ENCODE measurements around the gene LDLR. TPM values are rescaled to one million over a fixed set of nuclear protein-coding genes. Genes with fewer than 3 reads are reported as not detected.
"Not testable (repeated sequence)": the region's sequence is repeated elsewhere in the genome, so short reads cannot be mapped to it uniquely, and the experiment has no call there.

LDLR gene
- total and polyA plus RNA-seq, 5 donors, result 7.6 to 101 (median 19.3) TPM

DNA sequence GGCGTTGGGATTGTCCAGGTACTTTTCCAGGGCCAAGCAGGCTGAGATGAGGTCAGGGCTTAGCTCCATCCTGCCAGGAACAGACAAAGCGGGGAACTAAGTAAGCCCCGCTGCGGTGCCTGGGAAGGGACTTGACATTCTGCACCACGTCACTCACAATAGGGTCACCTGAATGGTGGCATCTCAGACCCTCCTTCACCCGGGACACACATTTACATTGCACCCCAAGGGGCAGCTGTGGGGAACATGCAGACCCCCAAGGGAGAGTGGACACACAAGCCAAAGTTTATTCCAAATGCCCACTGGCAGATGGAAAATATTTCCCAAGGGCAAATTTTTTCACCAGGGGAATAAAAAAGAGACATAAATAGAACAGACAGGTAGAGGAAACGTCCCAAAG, 86.7 kb downstream of the LDLR start:
- DNase-seq (no peak), ATAC-seq (no peak)
- intact Hi-C loops (cut with DNase I), result no loop called here
- no peaks in the 10 kb centered on the region for H3K27me3 ChIP-seq (ENCODE audit: control insufficient read depth, insufficient read depth)
- H3K27ac ChIP-seq (ENCODE audit: low read length), result no peak overlapping the region
- peaks cover 6% of the 10 kb centered on the region for H3K4me1 ChIP-seq (ENCODE audit: control insufficient read depth, insufficient read depth, low read length)
- H3K4me3 ChIP-seq (ENCODE audit: low read length), result no peak overlapping the region
- H3K9me3 ChIP-seq (ENCODE audit: control insufficient read depth, low read length), result no peaks in the 10 kb centered on the region
- 90% methylated on average over 7 of the region's 7 CpGs for WGBS

DNA sequence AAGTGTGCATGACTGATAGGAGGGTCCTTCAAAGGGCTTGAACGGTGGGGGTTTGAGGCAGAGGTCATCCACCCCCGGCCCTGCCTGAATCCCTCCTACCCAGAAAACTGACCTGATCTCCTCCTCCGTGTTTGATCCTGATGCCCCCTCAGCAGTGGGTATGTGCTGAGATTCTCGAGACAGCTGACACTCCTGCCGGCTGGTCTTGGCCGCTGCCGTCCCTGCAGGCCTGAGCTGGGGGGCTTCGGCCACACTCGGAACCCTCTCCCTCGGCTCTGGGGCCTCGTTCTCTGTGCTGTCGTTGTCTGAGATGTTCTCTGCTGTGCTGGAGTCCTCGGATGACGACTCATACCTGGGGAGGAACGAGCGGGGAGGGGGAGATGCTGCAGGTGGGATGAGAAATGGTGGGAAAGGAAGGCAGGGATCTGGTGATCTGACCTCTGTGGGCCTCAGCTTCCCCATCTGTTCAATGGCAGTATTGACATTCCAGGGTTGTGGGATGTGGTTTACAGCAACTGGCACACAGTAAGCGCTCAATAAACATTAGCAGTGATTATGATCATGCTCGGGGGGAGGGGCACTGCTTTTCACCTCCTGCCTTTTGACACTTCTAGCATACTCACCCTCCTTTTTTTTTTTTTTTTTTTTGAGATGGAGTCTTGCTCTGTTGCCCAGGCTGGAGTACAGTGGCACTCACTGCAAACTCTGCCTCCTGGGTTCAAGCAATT, 87.4 kb downstream of the LDLR start:
- ATAC-seq (no peak), DNase-seq (no peak)
- Histone ChIP-seq H3K4me3 (ENCODE audit: low read length) (no peak overlapping the region), H3K27me3 (ENCODE audit: control insufficient read depth, insufficient read depth) (no peaks in the 10 kb centered on the region), H3K27ac (ENCODE audit: low read length) (no peak overlapping the region), H3K4me1 (ENCODE audit: control insufficient read depth, insufficient read depth, low read length) (peaks cover 9% of the 10 kb centered on the region), H3K9me3 (ENCODE audit: control insufficient read depth, low read length) (no peaks in the 10 kb centered on the region)
- intact Hi-C loops (cut with DNase I), result no loop called here
- WGBS, result 91% methylated on average over 18 of the region's 18 CpGs

DNA sequence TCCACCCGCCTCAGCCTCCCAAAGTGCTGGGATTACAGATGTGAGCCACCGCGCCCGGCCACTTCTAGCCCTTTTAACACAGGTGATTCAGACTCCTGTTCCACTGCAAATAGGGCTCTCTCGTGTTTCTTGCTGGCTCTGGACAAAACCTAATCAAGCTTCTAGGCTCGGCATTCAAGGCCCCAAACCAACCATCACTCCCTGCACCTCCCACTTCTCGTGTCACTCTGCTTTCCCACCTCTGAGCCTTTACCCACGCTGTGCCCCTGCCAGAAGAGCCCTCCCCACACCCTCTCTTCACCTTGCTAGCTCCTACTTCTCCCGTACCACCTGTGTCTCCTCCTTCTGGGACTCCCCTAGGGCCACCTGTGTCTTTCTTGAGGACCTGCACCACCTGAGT, 88.3 kb downstream of the LDLR start:
- H3K9me3 ChIP-seq (ENCODE audit: control insufficient read depth, low read length), result no peaks in the 10 kb centered on the region
- 93% methylated on average over 9 of the region's 9 CpGs for WGBS
- DNase-seq (no peak), ATAC-seq (no peak)
- H3K4me1 ChIP-seq (ENCODE audit: control insufficient read depth, insufficient read depth, low read length), result peaks cover 9% of the 10 kb centered on the region
- H3K27ac ChIP-seq (ENCODE audit: low read length), result no peak overlapping the region
- H3K4me3 ChIP-seq (ENCODE audit: low read length), result no peak overlapping the region
- intact Hi-C loops (cut with DNase I), result no loop called here
- no peaks in the 10 kb centered on the region for H3K27me3 ChIP-seq (ENCODE audit: control insufficient read depth, insufficient read depth)

DNA sequence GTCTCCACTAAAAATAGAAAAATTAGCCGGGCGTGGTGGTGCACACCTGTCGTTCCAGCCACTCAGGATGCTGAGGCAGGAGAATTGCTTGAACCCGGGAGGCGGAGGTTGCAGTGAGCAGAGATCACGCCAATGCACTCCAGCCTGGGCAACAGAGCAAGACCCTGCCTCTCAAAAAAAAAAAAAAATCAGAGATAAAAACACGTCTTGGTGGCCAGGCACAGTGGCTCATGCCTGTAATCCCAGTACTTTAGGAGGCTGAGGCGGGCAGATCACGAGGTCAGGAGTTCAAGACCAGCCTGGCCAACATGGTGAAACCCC, 89.8 kb downstream of the LDLR start:
- H3K9me3 ChIP-seq (ENCODE audit: control insufficient read depth, low read length); ATAC-seq; H3K27me3 ChIP-seq (ENCODE audit: control insufficient read depth, insufficient read depth); intact Hi-C loops (cut with DNase I); H3K4me1 ChIP-seq (ENCODE audit: control insufficient read depth, insufficient read depth, low read length); DNase-seq; H3K27ac ChIP-seq (ENCODE audit: low read length); H3K4me3 ChIP-seq (ENCODE audit: low read length): not testable (repeated sequence)
- 82% methylated on average over 9 of the region's 9 CpGs for WGBS

DNA sequence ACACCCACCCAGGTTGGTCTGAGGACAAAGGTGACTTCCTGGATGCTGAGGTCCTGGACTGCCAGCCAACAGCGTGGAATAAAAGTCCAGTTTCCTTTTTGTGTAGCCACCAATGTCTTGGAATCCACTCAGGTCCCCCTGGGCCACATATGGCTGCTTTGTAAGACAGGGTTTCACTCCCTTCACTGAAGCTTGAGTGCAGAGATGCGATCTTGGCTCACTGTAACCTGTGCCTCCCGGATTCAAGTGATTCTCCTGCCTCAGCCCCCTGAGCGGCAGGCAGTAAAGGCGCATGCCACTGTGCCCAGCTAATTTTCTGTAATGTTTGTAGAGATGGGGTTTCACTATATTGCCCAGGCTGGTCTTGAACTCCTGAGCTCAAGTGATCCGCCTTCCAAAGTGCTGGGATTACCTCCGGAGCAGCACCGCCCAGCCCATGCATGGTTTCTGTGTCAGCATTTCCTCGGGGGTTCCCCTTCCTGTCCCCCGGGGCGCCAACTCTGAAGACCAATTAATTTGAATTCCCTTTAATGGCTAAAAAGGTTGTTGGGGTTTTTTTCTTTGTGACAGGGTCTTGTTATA, 90.5 kb downstream of the LDLR start:
- peaks cover 9% of the 10 kb centered on the region for H3K4me1 ChIP-seq (ENCODE audit: control insufficient read depth, insufficient read depth, low read length)
- H3K4me3 ChIP-seq (ENCODE audit: low read length), result no peak overlapping the region
- no peaks in the 10 kb centered on the region for H3K9me3 ChIP-seq (ENCODE audit: control insufficient read depth, low read length)
- intact Hi-C loops (cut with DNase I), result no loop called here
- DNase-seq (peak in 1 of 3 donors; percentile 45), ATAC-seq (peak; percentile 8 to 51)
- 53% methylated on average over 11 of the region's 11 CpGs for WGBS
- peak overlapping the region; percentile 79 for H3K27ac ChIP-seq (ENCODE audit: low read length)
- no peaks in the 10 kb centered on the region for H3K27me3 ChIP-seq (ENCODE audit: control insufficient read depth, insufficient read depth)

DNA sequence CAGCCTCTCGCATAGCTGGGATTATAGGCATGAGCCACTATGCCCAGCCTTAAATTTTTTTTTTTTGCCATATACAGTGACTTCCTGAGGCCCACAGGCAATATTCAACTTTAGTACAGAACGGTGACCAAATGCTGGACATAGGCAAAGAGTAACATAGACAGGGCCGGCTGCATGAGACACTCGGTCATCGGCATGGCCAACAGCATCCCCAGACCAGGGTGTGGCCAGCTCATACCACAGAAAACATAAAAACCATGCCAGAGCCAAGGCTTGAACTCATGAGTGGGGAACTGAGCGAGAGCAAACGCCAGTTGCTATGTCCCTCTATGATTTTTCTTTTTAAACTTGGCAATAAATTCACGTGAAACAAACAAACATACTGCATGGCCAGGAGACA, 91.1 kb downstream of the LDLR start:
- Histone ChIP-seq H3K4me3 (ENCODE audit: low read length) (no peak overlapping the region), H3K9me3 (ENCODE audit: control insufficient read depth, low read length) (no peaks in the 10 kb centered on the region), H3K27me3 (ENCODE audit: control insufficient read depth, insufficient read depth) (no peaks in the 10 kb centered on the region), H3K27ac (ENCODE audit: low read length) (peak overlapping the region; percentile 79), H3K4me1 (ENCODE audit: control insufficient read depth, insufficient read depth, low read length) (peaks cover 9% of the 10 kb centered on the region)
- peak; percentile 54 to 59 for ATAC-seq
- intact Hi-C loops (cut with DNase I), result no loop called here
- DNase-seq, result peak in 2 of 3 donors; percentile 58 to 76
- WGBS, result 41% methylated on average over 8 of the region's 8 CpGs

DNA sequence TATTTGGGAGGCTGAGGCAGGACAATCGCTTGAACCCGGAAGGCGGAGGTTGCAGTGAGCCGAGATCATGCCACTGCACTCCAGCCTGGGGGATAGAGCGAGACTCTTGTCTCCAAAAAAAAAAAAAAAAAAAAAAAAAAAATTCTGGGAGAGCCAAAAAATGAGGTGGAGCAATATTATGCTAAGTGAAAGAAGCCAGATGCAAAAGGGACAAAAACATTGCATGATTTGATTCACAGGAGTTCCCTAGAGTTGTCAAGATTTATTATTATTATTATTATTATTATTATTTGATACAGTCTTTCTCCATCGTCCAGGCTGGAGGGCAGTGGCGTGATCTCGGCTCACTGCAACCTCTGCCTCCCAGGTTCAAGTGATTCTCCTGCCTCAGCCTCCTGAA, 91.7 kb downstream of the LDLR start:
- intact Hi-C loops (cut with DNase I), result not testable (repeated sequence)

DNA sequence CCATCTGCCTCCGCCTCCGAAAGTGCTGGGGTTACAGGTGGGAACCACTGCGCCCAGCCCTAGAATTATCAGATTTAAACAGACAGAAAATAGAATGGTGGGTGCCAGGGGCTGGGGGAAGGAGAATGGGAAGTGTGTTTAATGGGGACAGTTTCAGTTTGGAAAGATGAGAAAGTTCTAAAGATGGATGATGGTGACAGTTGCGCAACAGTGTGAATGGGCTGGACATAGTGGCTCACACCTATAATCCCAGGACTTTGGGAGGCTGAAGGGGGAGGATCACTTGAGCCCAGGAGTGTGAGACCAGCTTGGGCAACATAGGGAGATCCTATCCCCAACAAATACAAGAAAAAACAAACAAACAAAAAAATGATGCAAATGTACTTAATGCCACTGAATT, 92.2 kb downstream of the LDLR start:
- Histone ChIP-seq H3K27ac (ENCODE audit: low read length) (peak overlapping the region; percentile 82), H3K9me3 (ENCODE audit: control insufficient read depth, low read length) (no peaks in the 10 kb centered on the region), H3K4me3 (ENCODE audit: low read length) (no peak overlapping the region), H3K4me1 (ENCODE audit: control insufficient read depth, insufficient read depth, low read length) (peaks cover 11% of the 10 kb centered on the region), H3K27me3 (ENCODE audit: control insufficient read depth, insufficient read depth) (no peaks in the 10 kb centered on the region)
- no peak for DNase-seq
- 90% methylated on average over 4 of the region's 4 CpGs for WGBS
- ATAC-seq, result no peak
- intact Hi-C loops (cut with DNase I), result no loop called here

More for the DNA sequence above, 91.7 kb downstream of the LDLR start:
- H3K27me3 ChIP-seq (ENCODE audit: control insufficient read depth, insufficient read depth); H3K9me3 ChIP-seq (ENCODE audit: control insufficient read depth, low read length); DNase-seq; H3K4me3 ChIP-seq (ENCODE audit: low read length): not testable (repeated sequence)
- peak overlapping the region; percentile 82 for H3K27ac ChIP-seq (ENCODE audit: low read length)
- peak in 1 of 2 donors; percentile 17 for ATAC-seq
- 62% methylated on average over 8 of the region's 8 CpGs for WGBS
- H3K4me1 ChIP-seq (ENCODE audit: control insufficient read depth, insufficient read depth, low read length), result peaks cover 11% of the 10 kb centered on the region

Small RNA genes lying within 50 kb of the gene (microRNA-seq; reads per million reads assigned to microRNA genes)
- gene MIR6886, result 0.54 to 1.3 reads per million in 2 donors

Other genes starting within 250 kb of the LDLR start
- gene C19orf38, start 241.0 kb upstream of the LDLR start, total RNA-seq, result 1 to 10 TPM in 1 of 4 donors, under 1 TPM in 3; 0.39 to 1.4 (median 0.64) TPM
- gene C19orf38, start 241.0 kb upstream of the LDLR start, polyA plus RNA-seq, result 0.23 TPM
- gene CARM1, start 217.9 kb upstream of the LDLR start, total RNA-seq, result 10 to 100 TPM; 30.8 to 37.2 (median 32.6) TPM
- 35.2 TPM for gene CARM1, start 217.9 kb upstream of the LDLR start, polyA plus RNA-seq
- gene YIPF2, start 160.8 kb upstream of the LDLR start, total RNA-seq, result 10 to 100 TPM; 19.3 to 25.5 (median 24.4) TPM
- gene YIPF2, start 160.8 kb upstream of the LDLR start, polyA plus RNA-seq, result 26.5 TPM
- gene TIMM29, start 160.7 kb upstream of the LDLR start, total RNA-seq, result 10 to 100 TPM; 12.2 to 14.5 (median 13.0) TPM
- gene TIMM29, start 160.7 kb upstream of the LDLR start, polyA plus RNA-seq, result 14.1 TPM
- 10 to 100 TPM; 33.1 to 49.6 (median 45.6) TPM for gene SMARCA4, start 128.4 kb upstream of the LDLR start, total RNA-seq
- 39.7 TPM for gene SMARCA4, start 128.4 kb upstream of the LDLR start, polyA plus RNA-seq
- 1 to 10 TPM in 3 of 4 donors, under 1 TPM in 1; 0.56 to 4.4 (median 3.4) TPM for gene SPC24, start 66.3 kb downstream of the LDLR start, total RNA-seq
- 1.6 TPM for gene SPC24, start 66.3 kb downstream of the LDLR start, polyA plus RNA-seq
- 100 to 1,000 TPM; 244 to 324 (median 295) TPM for gene KANK2, start 108.1 kb downstream of the LDLR start, total RNA-seq
- gene KANK2, start 108.1 kb downstream of the LDLR start, polyA plus RNA-seq, result 259 TPM
- gene ANGPTL8, start 150.2 kb downstream of the LDLR start, total RNA-seq, result under 1 TPM in 3 of 4 donors, not detected in 1; 0.47 to 0.84 (median 0.51) TPM
- 4.8 TPM for gene ANGPTL8, start 150.2 kb downstream of the LDLR start, polyA plus RNA-seq
- gene DOCK6, start 173.1 kb downstream of the LDLR start, total RNA-seq, result 10 to 100 TPM; 35.0 to 68.5 (median 36.3) TPM
- gene DOCK6, start 173.1 kb downstream of the LDLR start, polyA plus RNA-seq, result 23.8 TPM
- gene TSPAN16, start 206.7 kb downstream of the LDLR start, total RNA-seq, result not detected
- gene TSPAN16, start 206.7 kb downstream of the LDLR start, polyA plus RNA-seq, result not detected